ENCODE results near the gene LAMA2. TPM values are rescaled to one million over a fixed set of nuclear protein-coding genes. Genes with fewer than 3 reads are reported as not detected.

LAMA2 gene
- polyA plus RNA-seq, 3 donors: not detected

GRCh38 chr6:129184324-129184723 lies 301.4 kb downstream of the LAMA2 start:
- Histone ChIP-seq H3K4me2 (replicated peaks; ENCODE audit: extremely low read depth, low read length, poor library complexity, severe bottlenecking) (no peak overlapping the region), H3K4me1 (ENCODE audit: control insufficient read depth in 1 of 2, insufficient read depth in 2 of 2, low read length in 2 of 2) (no peaks in the 10 kb centered on the region), H4K20me1 (ENCODE audit: insufficient read depth, low read length) (no peaks in the 10 kb centered on the region), H3K9ac (ENCODE audit: insufficient read depth, low read length, poor library complexity, severe bottlenecking) (no peak overlapping the region), H3K27ac (ENCODE audit: low read depth in 1 of 2, low read length in 2 of 2) (no peak overlapping the region), H2AFZ (ENCODE audit: insufficient read depth, low read depth, low read length, poor library complexity, severe bottlenecking) (no peak overlapping the region), H3K36me3 (replicated peaks in 1 of 2; ENCODE audit: control insufficient read depth in 1 of 2, insufficient read depth in 2 of 2, low read length in 2 of 2) (no peaks in the 10 kb centered on the region), H3K27me3 (ENCODE audit: control insufficient read depth in 2 of 2, insufficient read depth in 2 of 2, low read length in 2 of 2) (no peaks in the 10 kb centered on the region), H3K79me2 (ENCODE audit: insufficient read depth, low read length) (no peaks in the 10 kb centered on the region), H3K9me3 (replicated peaks in 1 of 2; ENCODE audit: control insufficient read depth in 1 of 2, insufficient read depth in 1 of 2, low read length in 2 of 2) (no peaks in the 10 kb centered on the region), H3K4me3 (replicated peaks in 1 of 3; ENCODE audit: low read depth in 2 of 3, low read length in 3 of 3) (no peak overlapping the region)
- Mint-ChIP-seq H3K4me3 (no peak overlapping the region), H3K36me3 (no peaks in the 10 kb centered on the region), H3K27ac (no peak overlapping the region), H3K4me1 (no peaks in the 10 kb centered on the region), H3K27me3 (ENCODE audit: low read depth in 3 of 3) (no peaks in the 10 kb centered on the region), H3K9me3 (no peaks in the 10 kb centered on the region)
- intact Hi-C loops (cut with micrococcal nuclease): no loop called here
- DNase-seq: no peak
- no peak for TF ChIP-seq CTCF (IDR thresholded peaks at IDR 0.05)
- 100% methylated on average over 1 of the region's 3 CpGs for WGBS (ENCODE audit: insufficient coverage)

GRCh38 chr6:129184808-129185366 lies 301.9 kb downstream of the LAMA2 start:
- no peak overlapping the region for H3K9ac ChIP-seq (ENCODE audit: insufficient read depth, low read length, poor library complexity, severe bottlenecking)
- H3K36me3 ChIP-seq (replicated peaks in 1 of 2; ENCODE audit: control insufficient read depth in 1 of 2, insufficient read depth in 2 of 2, low read length in 2 of 2): no peaks in the 10 kb centered on the region
- no CpG with 5 or more reads among the region's 1 CpG for WGBS (ENCODE audit: insufficient coverage)
- H3K36me3 Mint-ChIP-seq: no peaks in the 10 kb centered on the region
- no peak overlapping the region for H3K27ac ChIP-seq (ENCODE audit: low read depth in 1 of 2, low read length in 2 of 2)
- H3K27ac Mint-ChIP-seq: no peak overlapping the region
- no peak overlapping the region for H3K4me2 ChIP-seq (replicated peaks; ENCODE audit: extremely low read depth, low read length, poor library complexity, severe bottlenecking)
- TF ChIP-seq CTCF (IDR thresholded peaks at IDR 0.05): no peak
- no peaks in the 10 kb centered on the region for H3K9me3 Mint-ChIP-seq
- intact Hi-C loops (cut with micrococcal nuclease): no loop called here
- H3K4me1 ChIP-seq (ENCODE audit: control insufficient read depth in 1 of 2, insufficient read depth in 2 of 2, low read length in 2 of 2): no peaks in the 10 kb centered on the region
- no peaks in the 10 kb centered on the region for H3K27me3 Mint-ChIP-seq (ENCODE audit: low read depth in 3 of 3)
- H3K4me3 Mint-ChIP-seq: no peak overlapping the region
- H3K9me3 ChIP-seq (replicated peaks in 1 of 2; ENCODE audit: control insufficient read depth in 1 of 2, insufficient read depth in 1 of 2, low read length in 2 of 2): no peaks in the 10 kb centered on the region
- DNase-seq: no peak
- no peaks in the 10 kb centered on the region for H3K27me3 ChIP-seq (ENCODE audit: control insufficient read depth in 2 of 2, insufficient read depth in 2 of 2, low read length in 2 of 2)
- no peak overlapping the region for H3K4me3 ChIP-seq (replicated peaks in 1 of 3; ENCODE audit: low read depth in 2 of 3, low read length in 3 of 3)
- no peaks in the 10 kb centered on the region for H3K4me1 Mint-ChIP-seq
- no peaks in the 10 kb centered on the region for H3K79me2 ChIP-seq (ENCODE audit: insufficient read depth, low read length)
- H4K20me1 ChIP-seq (ENCODE audit: insufficient read depth, low read length): no peaks in the 10 kb centered on the region
- no peak overlapping the region for H2AFZ ChIP-seq (ENCODE audit: insufficient read depth, low read depth, low read length, poor library complexity, severe bottlenecking)
